Hypothalamus (tissue), 51 donors: ENCODE data around the gene MMS22L.

Experiments used
- DNase-seq, 51 donors: peaks; one replicate each; lab custom pipeline; 2025; lab: John Stamatoyannopoulos, UW

The MMS22L gene, protein sequence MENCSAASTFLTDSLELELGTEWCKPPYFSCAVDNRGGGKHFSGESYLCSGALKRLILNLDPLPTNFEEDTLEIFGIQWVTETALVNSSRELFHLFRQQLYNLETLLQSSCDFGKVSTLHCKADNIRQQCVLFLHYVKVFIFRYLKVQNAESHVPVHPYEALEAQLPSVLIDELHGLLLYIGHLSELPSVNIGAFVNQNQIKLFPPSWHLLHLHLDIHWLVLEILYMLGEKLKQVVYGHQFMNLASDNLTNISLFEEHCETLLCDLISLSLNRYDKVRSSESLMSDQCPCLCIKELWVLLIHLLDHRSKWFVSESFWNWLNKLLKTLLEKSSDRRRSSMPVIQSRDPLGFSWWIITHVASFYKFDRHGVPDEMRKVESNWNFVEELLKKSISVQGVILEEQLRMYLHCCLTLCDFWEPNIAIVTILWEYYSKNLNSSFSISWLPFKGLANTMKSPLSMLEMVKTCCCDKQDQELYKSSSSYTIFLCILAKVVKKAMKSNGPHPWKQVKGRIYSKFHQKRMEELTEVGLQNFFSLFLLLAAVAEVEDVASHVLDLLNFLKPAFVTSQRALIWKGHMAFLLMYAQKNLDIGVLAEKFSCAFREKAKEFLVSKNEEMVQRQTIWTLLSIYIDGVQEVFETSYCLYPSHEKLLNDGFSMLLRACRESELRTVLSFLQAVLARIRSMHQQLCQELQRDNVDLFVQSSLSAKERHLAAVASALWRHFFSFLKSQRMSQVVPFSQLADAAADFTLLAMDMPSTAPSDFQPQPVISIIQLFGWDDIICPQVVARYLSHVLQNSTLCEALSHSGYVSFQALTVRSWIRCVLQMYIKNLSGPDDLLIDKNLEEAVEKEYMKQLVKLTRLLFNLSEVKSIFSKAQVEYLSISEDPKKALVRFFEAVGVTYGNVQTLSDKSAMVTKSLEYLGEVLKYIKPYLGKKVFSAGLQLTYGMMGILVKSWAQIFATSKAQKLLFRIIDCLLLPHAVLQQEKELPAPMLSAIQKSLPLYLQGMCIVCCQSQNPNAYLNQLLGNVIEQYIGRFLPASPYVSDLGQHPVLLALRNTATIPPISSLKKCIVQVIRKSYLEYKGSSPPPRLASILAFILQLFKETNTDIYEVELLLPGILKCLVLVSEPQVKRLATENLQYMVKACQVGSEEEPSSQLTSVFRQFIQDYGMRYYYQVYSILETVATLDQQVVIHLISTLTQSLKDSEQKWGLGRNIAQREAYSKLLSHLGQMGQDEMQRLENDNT

DNA sequence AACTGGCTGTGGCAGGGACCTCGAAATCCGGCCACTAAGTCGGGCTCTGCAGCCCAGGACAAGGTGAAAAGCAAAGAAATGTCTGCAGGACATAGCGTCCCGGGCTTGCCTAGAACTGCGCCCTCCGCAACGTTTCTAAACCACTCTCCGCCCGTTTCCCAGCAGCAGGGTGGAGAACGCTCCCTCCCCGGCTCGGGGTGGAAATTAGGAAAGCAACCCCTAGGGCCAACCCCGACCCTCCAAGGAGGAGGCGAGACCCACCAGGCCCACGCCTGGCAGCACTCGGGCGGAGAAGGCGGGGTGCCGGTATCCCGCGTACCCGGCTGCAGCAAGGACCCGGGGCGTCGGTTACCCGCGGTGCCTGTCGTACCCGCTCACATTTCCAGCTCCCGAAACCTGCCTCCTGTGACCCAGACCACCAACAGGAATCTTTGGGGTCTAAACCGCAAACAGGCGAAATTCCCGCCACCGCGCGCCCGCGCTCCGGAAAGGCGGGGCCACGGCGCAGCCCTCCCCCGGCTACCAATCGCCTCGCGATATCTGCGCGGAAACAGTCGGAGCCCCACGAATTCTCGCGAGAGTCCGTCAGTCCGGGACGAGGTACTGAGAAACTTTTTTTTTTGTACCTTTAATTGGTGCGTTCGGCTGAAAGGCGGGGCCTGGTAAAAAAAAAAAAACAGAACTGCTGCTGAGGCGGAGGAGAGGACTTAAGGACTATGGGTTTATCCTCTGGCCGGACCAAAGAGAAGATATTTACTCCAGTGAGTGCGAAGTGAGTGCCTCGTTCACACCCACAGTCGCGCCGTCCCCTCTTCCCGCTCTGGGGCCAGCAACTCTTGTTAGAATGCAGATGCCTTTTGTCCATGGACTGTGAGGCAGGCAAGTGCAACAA lies at the start of gene MMS22L:
TSS of gene MMS22L (minus strand) at position 491 of the 892 bp plus-strand sequence. CDS start 739 bp downstream, outside the sequence.
- DNase-seq, result peak in 50 of 51 donors; percentile 12 to 90 (median 72)

DNA sequence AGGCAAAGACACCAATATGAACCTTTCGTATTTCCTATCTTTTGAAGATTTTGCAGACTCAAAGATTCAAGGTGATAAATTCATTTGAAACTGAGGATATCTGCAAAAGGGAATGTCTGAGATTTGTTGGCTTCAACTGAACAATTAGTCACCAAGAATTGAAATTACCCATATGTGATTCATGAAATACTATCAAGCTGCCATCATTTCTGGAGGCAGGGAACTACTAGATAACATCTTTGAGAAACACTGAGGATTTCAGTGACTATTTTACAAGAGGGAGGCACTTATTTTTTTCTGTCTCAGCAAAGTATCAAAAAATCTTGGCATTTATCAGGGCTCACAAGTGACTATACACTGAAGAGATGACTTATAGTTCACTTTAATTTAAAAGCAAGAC lies 39.8 kb upstream of the MMS22L start:
- no peak for DNase-seq

- no peak for DNase-seq
Observed at GRCh38 chr6:97322226-97322625, 39.2 kb upstream of the MMS22L start.

DNA sequence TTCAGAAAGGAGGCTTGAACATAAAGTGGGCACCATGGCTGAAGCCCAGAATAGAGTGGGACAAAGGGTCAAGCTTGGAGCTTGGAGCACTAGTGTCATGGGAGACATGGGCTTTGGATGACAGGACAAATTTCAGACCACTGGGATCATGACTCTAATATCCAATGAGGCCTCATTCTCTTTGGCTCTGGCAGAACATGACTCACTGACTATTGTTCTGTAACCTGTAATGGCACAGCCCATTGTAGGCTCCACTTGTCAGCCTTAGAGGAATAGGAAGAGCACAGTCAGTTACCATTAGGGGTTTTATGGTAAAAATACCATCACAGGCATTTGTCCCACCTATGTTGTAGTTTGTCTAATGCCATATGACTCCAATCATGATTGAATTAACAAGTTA lies 34.0 kb upstream of the MMS22L start:
- DNase-seq, result no peak

DNA sequence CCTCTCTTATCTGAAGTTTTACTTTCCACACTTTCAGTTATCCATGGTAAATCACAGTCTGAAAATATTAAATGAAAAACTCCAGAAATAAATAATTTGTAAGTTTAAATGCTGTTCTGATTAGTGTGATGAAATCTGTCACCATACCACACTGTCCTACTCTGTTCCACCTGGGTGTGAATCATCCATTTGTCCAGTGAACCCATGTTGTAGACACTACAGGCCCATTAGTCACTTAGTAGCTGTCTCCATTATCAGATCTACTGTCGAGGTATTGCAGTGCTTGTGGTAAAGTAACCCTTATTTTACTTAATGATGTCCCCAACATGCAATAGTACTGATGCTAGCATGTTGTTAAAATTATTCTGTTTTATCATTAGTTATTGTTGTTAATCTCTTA lies 29.2 kb upstream of the MMS22L start:
- DNase-seq, result no peak

DNA sequence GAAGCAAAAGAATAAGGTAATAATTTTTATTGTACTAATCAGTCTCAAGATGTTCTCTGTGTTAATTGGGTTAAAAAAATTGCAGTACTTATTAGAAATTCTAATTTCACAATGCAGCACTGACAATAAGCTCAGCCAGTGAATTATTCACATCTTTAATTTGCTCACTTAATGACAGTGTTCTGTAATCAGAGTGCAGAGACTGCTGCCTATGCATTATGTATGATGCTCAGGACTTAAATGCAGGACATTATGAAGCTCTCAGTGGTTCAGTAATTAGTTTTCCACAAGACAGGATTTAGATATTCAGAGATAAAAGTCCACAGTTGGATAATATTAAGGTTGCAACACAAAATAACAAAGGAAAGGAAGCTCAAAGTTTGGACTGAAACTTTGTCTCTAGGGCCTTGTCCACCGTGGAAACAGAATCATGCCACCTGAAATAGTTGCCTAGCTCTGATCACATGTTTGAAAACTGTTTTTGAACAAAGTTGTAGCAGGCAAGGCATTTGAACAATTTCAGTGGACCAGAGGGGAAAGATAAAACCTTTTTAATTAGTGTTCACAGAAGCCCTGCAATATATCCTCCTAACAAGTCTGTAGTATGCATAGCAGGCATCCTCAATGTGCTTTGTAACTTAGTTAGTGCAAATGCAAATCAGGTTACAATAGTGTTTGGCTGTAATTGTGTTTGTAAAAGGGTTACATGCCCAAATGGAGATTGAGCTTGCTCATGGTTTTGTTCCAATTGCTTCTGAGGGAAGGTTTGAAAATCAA lies 23.7 kb upstream of the MMS22L start:
- DNase-seq, result peak in 1 of 51 donors; percentile 28

DNA sequence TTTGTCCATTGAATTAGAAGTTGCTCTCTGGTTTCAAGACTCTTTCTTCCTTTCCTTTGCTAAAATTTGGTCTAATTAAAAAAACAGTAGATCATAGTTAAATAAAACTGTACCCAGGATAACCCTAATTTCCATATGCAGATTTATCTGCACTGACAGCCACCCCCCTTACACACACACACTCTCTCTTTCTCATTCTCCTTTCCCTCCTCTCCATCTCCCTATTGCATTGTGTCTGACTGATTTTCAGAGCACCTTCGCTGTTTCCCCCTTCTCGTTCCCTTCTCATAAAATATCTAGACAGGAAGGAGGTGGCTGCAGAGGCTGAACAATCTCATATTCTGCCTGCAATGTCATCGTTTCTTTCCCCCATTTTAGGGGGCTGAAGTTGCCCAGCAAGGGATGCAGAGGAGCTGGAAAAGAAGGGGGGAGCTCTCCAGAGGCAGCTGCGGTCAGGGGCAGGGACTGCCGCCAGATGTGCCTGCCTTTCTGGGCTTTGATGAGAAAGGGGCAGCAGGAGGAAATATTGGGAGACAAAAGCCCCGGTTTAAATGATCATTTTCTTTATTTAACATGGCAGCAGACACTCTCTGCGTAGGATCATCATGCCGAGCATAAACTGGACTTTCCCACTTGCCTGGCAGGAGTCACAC lies 22.5 kb upstream of the MMS22L start:
- peak in 15 of 51 donors; percentile 1 to 55 (median 6) for DNase-seq

DNA sequence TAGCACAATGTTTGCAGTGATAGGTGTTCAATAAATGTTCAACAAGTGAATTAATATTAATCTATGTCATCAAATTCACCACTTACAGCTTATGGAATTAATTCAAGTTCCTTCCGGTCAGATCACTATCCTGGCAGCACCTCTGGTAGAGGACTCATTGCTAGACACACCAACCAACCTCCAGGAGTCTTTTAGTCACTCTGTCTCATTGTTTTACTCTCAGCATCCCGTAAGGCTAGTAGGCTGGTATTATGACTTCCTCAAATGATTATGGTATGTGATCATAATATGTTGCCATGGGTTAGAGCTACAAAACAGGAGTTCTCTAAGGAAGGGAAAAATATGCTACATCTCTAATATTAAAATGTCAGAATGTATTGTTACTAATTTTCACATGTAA lies 21.7 kb upstream of the MMS22L start:
- DNase-seq, result no peak

DNA sequence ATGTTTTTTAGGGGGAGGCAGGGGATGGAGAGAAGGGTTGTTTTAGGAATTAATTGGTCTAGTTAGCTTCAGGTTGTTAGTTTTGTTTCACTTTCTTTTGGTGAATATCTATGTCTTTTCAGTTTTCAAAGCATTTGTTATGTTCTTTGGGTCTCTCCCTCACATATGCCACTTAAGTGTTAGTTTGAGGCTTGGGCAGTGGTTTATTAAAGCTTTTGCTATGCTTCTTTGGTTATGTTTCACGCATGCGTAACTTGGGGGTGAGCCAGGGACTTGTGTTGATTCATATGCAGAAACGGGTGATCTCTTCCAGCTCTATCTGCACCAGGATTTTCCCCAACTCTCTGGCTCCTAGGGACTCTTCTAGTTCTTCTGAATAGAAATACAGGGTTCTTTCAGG lies 11.4 kb upstream of the MMS22L start:
- DNase-seq, result no peak

DNA sequence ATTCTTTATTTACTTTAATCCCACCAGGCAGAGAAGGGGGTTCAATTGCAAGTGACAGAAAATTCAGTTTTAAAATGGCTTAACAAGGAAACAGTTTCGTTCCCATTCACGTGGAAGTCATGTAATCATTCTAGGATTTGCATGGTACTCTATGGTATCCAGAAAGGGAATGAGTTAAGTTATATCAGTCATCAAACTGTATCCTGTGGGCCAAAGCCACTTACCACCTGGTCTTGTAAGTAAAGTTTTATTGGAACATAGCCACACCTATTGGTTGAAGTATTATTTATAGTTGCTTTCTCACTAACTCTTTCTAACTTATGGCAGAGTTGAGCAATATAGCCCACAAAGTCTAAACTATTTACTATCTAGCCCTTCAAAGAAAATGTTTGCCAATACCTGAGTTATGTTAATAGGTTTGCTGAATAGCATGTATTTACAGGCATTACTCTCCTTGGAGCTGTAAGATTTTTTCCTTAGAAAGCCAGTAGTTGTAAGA lies 10.2 kb upstream of the MMS22L start:
- no peak for DNase-seq

DNA sequence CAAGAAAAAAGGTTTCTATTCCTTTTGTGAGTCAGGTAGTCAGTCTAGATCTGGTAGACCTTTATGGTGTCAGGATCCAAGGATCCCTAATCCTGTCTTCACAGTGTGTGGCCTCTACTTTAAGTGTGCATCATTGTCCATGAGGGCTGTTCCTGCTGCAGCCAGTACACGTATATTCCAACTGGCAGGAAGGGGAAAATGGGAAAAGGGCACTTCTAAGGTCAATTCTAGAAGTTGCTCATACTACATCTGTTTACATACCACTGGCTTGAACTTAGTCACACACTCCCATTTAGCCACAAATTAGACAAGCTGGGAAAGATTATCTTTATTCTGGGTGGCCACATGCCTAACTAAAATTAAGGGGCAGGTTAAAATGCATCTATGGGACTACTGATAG lies 9.7 kb upstream of the MMS22L start:
- no peak for DNase-seq

- DNase-seq, result no peak
Observed at GRCh38 chr6:97291896-97292295, 8.9 kb upstream of the MMS22L start.

GRCh38 chr6:97289332-97289731 lies 6.3 kb upstream of the MMS22L start:
- no peak for DNase-seq

DNA sequence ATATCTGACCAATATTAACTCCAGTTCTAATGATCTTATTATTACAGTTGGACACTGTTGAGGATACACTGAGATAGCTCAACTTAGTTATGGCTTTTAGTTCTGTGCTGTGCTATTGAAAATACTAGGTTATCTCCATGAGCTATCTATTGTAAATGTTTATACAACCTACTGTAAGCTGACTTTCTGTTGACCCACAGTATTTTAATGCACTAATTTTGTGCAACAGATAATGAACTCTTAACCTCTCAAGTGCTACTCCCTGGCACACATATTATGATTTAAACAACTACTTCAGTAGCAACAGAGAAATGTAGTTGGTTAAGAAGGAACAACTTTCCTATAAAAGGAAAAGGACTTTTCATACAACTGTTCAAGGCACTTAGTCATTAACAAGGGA lies 5.2 kb upstream of the MMS22L start:
- no peak for DNase-seq

DNA sequence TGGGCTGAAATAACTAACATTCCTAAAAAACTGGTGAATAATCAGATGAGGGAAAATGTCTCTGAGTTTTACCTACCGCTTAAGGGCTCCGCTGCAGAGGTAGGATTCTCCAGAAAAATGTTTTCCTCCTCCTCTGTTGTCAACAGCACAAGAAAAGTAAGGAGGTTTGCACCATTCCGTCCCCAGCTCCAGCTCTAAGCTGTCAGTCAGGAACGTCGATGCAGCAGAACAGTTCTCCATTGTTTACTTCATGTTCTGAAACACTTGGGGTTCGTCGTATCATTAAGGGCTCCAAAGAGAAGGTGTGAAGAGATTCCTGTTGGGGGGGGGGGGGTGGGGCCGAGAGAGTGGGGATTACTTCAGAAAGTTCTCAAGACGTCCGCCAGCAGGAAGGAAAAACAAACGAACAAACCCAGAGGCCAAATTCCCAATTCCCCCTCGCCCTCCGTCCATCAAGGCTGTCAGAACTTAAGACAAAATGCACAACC lies 734 bp downstream of the MMS22L start:
- DNase-seq, result no peak

- DNase-seq, result no peak
Observed at GRCh38 chr6:97280766-97281165, 2.2 kb downstream of the MMS22L start.

DNA sequence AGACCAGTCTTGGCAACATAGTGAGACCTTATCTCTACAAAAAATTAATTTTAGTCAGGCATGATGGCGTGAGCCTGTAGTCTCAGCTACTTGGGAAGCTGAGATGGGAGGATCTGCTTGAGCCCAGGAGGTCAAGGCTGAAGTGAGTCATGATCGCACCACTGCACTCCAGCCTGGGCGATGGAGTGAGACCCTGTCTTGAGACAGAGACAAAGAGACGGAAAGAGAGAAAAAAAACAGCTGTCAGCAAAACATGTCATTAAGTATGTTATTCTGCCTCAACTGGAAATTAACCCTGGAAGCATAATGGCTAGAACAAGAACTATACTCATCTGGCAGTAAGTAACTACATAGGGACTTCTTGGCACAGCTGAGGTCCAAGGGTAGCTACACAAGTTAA lies 7.2 kb downstream of the MMS22L start:
- no peak for DNase-seq

DNA sequence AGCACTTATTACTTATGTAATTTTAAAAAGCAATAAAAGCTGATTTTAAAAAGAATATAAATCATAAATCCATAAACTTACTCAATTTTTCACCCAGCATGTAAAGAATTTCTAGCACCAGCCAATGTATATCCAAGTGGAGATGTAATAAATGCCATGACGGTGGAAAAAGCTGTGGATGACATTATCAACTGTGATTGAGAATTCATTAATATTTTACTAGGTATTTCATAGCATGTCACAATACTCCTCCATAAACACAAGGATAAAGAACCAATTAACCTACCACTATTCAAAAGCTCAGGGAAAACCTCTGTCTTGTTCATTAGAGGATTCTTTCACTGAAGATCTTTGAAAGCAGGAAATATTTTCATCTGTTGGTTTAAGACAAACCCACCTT lies 13.2 kb downstream of the MMS22L start:
- no peak for DNase-seq
